Stimulated activated CD8-positive, alpha-beta memory T cell treated with anti-CD3 and anti-CD28 coated beads, Interleukin-4, amount 100 ng/mL, for 48 hours (primary cell): ENCODE results near the gene NPAS2.

Experiments
- DNase-seq: peaks from one replicate; pipeline ENCODE4 v3.0.0-alpha.2; 2020

Gene NPAS2

DNA sequence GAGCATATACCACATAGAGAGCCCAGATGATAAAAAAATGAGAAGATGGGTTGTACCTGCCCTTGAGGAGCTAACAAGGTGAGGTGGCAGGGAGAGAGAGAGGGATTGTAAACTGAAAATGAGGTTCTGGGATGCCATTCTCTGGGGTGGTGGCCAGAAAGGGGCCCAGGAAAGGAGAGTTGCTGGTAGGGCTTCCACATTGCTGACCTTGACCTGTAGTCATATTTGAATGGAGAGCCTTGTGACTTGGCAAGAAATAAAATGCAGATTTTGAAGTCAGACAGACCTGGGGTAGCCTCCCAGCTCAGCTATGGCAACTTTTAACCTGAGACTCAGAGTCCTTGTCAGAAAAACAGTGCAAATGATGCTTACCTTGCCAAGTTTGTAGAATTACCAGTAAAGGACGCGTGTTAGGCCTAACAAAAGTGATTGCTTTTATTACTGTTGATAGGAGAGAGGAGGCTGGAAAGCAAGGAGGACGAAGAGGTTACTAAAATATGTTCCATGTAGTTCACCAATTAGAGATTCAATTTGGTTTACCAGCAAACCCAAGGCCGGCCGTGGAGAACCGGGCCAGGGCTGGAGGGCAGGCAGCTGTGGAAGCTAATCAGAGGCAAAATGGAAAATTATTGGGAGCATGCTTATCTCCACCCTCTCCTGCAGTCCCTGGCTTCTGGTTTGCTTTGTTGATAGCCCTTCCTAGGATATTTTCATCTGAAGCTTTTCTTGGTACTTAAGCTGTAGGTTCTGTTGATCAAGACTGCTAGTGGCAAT, 3.9 kb downstream of the NPAS2 start:
- no peak for DNase-seq

- no peak for DNase-seq
These were observed 4.9 kb downstream of the NPAS2 start for GRCh38 chr2:100824842-100825241.

DNA sequence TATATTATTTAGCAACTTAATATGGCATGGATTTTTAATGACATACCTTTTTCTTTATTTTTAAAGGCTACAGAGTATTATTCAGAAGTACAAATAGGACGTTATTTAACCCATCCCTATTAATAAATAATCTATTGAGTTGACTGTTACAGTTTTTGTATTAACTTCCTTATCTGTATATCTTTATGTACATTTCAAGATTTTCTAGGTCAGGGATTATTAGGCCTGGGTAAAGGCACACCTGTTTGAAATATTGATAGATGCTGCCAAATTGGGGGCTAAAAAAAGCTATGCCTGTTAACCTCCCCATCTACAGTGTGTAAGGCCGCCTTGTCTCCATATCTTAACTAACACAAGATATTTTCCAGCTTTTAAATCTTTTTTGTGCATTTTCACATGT, 6.6 kb downstream of the NPAS2 start:
- no peak for DNase-seq

DNA sequence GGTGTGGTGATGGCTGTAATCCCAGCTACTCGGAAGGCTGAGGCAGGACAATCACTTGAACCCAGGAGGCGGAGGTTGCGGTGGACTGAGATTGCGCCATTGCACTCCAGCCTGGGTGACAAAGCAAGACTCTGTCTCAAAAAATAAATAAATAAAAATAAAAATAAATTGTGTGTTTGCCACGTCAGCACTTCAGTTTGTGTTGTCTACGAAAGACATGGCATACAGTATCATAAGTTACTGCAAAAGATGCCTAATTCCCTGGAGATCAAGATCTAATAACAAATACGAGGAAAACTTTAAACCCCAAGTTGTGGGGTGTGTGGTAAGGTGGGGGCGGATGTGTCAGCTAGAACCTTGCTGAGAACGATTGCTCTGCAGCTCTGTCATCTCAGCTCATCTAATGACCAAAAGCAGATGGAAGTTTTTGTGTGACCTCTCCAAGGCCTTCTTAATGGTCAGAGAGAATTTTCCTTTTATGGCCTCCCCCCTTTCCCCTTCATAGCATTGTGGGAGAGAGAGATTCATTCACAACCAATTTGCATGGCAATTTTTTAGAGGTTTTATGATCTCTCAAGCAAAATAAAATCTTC, 11.3 kb downstream of the NPAS2 start:
- no peak for DNase-seq

DNA sequence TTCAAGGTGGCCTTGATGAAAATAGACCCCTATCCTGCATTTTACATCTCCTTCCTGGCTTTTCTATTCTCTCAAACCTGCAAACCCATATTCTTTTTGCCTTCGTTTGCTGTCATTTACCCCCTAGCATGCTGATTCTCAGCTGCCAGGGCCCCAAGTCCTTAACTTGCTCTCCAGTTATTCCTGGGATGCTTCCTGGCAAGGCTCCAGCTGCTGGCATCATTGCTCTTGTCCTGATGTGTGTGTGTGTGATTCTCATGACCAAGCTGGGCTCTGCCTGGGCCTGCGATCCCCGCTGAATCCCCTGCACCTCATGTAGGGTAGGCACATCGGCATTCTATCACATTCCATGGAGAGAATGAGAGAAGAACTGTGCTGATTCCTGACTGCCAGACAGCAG, 11.9 kb downstream of the NPAS2 start:
- no peak for DNase-seq

GRCh38 chr2:100832885-100833284, 12.9 kb downstream of the NPAS2 start:
- DNase-seq: no peak

DNA sequence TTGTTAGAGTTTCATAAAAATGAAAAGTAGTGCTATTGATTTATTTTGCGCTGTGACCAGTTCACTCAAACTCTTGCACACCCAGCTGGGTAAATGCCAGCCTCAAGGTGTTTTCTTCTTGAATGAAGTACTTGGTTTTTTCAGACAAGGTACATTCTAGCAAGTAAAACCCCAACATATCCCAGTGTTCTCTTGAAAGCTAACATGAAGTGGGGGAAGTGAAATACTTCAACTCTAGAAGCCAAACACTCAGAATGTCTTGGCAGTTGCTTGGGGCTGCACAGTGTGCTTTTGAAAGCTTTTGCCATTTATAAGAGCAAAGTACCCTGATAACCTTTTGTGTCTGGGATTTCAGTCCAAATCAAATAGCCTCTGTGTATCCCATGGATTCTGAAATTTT, 13.4 kb downstream of the NPAS2 start:
- DNase-seq: no peak

DNA sequence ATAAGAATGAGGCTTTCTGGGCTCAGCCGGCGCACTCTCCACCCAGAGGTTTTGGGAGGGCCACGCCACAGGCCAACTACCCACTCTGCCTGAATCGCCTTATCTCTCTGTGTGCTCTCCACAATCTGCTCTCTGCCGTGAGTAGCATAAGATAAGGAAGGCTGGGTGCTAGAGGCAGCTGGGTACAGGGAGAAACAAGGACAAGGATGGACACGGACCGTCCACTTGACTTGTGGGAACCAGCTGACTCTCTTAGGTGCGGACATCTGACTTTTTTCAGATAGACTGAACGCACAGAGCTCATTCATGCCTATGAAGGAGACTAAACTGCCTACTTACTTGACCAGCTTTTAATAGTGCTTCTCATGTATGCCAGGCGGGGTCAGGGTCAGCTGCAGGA, 14.3 kb downstream of the NPAS2 start:
- no peak for DNase-seq

DNA sequence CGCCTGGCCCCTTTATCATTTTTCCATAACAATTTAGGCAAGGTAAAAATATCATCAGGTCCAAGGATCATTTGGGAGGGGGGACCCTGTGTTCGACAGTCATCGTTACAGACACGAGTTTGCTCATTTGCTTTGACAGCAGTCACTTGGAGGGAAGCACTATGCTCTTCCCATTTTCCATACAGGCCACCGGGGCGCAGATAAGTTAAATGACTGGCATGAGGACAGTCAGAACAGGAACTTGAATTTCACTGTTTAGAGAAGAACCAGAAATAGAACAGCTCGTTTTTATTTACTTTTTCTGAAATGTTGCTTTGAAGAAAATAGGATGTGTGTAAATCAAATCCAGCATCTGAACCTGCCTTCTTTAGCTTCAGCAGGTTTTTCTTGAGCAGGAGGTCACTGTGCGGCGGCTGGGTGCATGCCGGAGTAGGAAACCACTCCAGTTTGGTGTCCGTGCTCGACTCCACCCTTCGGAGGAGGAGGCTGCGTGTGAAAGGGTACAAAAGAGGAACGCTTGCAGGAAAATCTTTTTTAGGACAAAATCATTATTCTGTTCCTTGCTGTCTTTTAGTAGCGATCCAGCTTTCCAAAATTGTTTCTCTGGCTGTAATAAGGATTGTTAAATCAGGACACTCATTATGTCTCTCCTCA, 15.2 kb downstream of the NPAS2 start:
- DNase-seq: no peak

- no peak for DNase-seq
These were observed 20.6 kb downstream of the NPAS2 start for GRCh38 chr2:100840519-100840918.

DNA sequence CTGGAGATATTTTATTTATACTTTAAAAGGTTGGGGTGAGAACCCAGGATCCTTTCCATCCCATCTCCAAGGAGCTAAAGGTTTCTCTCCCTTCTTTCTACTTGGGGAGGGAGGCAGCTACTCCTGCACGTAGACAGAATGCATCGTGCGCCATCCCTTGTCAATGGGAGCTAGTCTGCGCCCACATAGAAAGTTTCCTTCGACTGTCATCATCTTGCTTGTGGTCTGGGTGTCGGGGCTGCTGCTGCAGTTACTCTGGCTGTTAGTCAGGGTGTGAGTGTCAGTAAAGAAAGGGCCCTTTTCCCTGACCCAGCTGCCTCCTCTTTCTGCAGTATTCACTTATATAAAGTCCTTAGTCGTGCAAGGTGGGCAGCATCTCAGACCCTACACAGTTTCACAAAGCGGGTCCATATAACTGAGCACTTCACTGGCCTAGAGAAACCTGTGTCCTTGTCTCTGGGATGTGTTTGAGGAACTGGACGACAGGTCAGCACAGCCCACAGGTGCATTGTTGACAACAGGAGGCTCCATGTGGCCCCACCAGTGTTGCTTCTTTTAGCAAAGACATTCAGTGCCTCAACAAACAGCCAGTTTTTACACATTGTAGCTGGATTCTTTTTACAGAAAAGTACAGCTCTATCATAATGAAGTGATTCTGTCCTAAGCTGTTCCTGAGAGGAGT, 22.4 kb downstream of the NPAS2 start:
- DNase-seq: no peak

- no peak for DNase-seq
These were observed 24.6 kb downstream of the NPAS2 start for GRCh38 chr2:100844514-100844913.

DNA sequence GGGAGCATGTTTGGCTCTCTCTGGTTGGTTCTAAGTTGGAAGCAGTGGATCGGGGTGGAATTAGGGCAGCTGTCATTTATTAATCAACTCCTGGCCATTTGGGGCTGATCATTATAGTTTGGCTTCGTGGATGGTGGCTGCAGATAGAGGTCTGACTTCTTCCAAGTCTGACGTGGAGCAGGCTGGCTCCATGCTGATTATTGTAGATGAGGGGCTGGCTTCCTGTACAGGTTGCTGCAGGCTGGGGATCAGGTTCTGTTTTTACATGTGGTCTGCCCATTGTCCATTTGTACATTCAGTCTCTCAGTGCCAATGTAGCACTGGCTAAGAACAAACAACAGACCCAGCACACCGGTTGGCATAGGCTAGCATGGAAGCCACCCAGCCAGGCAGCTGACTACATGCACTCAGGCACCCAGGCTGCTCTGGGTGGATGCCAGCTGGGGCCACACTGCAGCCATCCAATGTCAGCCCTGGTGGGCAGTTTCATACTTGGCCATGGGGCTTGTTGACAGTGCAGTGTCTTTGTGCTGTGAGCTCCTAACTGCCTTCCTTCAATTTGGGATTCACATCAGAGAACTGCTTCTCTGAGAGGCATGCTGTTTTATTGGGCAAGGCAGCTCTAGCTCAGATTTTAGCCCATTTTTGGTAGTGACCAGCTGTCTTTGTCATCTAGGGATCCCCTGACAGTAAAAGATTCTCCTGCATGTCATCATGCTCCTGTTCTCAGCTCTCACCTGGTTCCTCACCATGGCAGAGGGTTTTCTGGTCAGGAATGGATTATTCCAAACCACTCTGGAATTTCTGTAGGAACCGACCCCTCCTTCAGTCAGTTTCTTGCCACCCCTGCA, 25.4 kb downstream of the NPAS2 start:
- DNase-seq: no peak

DNA sequence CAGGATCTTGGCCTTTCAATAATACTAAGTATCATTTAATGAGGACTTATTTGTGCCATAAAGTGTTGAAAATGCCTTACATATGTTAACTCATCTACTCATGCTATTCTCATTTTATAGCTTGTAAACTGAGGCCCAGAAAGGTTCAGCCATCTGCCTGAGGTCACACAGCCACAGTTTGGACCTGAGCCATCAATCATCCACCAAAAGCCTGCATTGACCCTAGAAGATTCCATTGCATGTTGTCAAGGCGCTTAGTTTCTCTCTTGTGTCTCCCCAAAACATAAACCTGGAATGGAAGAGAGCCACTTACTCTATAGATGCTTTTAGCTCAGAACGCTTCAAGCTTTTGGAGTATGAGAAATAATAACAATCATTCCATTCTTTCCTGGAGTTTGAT, 26.8 kb downstream of the NPAS2 start:
- DNase-seq: no peak

- DNase-seq: no peak
These were observed 32.5 kb downstream of the NPAS2 start for GRCh38 chr2:100852447-100852846.

GRCh38 chr2:100852999-100853908, 33.3 kb downstream of the NPAS2 start:
- DNase-seq: no peak

DNA sequence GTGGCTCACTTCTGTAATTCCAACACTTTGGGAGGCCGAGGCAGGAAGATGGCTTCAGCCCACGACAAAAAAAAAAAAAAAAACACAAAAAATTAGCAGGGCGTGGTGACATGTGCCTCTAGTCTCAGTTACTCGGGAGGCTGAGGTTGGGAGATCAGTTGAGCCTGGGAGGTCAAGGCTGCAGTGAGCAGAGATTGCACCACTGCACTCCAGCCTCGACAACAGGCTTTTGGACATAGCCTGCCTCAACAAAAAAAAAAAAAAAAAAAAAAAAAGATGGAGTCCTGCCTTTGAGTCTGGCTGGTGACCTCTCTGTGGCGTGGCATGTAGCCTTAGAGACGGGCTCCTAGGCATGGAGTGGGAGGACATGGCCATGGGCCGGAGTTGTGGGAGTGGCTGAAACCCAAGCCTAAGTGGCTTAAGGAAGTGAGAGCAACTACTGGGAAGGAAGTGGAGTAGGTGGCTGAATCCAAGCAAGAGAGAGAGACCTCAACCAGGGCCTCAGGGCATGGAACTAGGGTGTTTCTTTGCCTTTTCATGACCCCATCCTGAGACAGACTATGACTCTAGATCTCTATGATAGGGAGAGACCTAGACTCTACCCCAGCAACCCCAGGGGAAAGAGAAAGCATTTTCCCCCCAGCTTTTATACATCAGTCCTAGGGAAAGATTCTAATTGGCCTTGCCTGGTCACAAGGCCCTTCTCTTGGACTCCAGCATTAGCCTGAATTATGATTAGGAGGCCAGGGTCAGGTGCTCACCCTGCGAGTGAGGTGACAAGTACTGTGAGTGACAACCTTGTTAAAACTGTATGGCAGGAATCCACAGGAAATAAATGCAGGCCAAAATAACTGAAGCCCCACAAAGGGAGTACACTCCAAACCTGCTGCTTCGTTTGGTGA, 34.2 kb downstream of the NPAS2 start:
- no peak for DNase-seq

- no peak for DNase-seq
These were observed 35.1 kb downstream of the NPAS2 start for GRCh38 chr2:100855084-100855483.

GRCh38 chr2:100855606-100856005, 35.7 kb downstream of the NPAS2 start:
- no peak for DNase-seq

GRCh38 chr2:100856732-100857131, 36.8 kb downstream of the NPAS2 start:
- DNase-seq: no peak

DNA sequence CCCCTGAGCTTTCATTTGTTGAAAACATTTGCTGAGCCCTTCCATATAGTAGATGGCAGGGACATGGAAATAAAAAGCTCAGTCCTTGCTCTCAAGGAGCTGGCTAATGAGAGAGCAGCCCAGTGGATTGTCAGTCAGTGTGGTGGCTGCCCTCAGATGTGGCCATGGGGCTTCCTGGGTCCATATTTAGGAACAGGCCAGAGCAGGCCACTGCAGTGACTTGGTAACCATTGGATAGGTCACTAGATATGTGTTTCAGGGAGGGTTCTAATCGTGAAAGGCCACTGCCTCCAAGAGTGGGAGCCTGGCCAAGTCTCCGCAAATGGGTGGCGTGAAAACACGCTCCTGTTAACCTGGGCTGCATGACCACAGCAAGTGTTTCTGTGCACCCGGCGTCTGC, 37.4 kb downstream of the NPAS2 start:
- DNase-seq: no peak
